ENCODE results near the gene CXorf38.
A peak's percentile ranks its signal among the peaks of the same experiment; 100 is the strongest.
"Not testable (repeated sequence)": the region's sequence is repeated elsewhere in the genome, so short reads cannot be mapped to it uniquely, and the experiment has no call there.

CXorf38 gene

DNA sequence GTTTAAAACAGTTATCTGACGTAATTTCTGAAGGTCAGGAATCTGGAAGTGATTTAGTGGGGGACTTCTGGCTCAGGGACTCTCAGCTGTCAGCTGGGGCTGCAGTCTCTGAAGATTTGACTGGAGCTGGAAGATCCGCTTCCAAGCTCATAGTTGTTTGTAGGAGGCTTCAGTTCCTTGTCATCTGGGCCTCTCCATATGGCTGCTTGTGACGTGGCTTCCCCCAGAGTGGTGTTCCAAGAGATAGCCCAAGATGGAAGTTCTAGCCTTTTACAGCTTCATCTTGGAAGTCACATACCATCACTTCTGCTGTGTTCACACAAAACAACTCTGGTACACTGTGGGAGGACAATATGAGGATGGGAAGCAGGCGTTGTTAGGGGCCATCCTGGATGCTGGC is 22.1 kb downstream of the CXorf38 start:
- no peak for DNase-seq

DNA sequence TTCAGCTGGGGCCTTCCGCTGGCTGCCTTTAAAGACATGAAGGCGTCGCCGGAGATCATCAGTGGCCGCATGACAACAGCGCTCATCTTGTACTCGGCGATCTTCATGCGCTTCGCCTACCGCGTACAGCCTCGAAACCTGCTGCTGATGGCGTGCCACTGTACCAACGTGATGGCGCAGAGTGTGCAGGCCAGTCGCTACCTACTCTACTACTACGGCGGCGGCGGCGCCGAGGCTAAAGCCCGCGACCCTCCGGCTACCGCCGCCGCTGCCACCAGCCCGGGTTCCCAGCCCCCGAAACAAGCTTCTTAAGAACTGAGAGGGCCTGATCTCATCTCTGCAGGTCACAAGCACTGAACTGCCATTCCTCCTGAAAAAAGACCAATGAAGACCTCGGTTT is 23.7 kb downstream of the CXorf38 start:
- DNase-seq = no peak

DNA sequence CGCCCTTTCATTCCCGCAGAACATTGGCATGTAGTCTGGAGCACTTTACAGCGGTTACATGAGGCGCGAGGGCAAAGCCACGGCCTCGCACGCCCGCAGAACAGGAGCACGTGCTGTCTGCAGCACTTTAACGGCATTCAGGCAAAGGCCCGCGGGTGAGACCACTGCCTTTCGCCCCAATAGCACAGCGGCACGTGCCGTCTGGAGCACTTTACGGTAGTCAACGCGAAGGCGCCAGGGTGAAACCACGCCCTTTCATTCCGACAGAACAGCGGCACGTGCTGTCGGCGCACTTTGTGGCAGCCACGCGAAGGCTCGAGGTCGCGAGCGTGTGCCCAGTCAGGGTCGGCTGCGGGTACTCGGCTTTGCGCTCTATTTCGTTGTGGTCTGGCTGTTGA is 24.2 kb downstream of the CXorf38 start, which contains the start of gene MPC1L:
Gene MPC1L, plus strand, starts transcription at position 290 of the 398 bp plus-strand sequence. CDS start 138 bp downstream, outside the sequence.
- DNase-seq = no peak

DNA sequence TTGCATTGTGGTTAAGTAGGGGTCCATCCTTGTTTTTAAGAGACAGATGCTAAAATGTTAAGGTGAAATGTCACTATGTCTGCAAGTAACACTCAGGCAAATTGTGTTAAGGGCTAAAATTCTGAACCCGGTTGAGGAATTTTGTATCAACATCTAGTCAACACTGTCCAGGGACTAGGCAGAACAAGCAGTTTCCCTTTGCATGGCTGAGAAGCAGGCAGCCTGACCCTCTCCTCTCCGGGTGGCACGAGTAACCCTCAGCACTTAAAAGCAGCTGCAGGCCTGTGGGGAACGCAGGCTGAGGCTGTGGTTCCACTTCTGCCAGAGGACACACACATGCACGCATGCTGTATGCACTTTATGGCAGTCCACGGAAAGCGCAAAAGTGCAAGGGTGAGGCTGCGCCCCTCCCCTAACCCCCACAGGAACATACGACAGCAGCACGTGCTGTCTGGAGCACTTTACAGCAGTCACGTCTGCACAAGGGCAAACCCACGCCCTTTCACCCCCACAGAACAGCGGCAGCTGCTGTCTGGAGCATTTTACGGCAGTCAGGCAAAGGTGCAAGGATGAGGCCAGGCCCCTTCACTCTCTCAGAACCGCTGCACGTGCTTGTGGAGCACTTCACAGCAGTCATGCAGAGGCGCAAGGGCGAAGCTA is 24.8 kb downstream of the CXorf38 start:
- DNase-seq = no peak

DNA sequence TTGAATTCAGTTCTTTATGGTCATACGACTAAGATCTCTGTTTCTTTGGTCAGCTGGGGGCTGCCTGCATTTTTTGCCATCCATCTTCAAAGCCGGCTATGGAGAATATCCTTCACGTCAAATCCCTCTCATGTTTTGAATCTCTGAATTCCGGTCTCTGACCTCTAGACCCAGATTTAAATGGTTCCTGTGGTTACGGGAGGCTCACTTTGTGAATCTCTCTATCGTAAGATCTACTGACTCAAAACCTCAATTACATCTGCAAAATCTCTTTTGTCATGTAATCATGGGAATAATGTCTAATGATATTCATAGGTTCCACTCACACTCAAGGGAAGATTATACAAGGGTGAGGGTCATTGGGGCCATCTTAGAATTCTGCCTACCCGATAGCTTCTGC is 29.8 kb downstream of the CXorf38 start:
- DNase-seq = no peak

DNA sequence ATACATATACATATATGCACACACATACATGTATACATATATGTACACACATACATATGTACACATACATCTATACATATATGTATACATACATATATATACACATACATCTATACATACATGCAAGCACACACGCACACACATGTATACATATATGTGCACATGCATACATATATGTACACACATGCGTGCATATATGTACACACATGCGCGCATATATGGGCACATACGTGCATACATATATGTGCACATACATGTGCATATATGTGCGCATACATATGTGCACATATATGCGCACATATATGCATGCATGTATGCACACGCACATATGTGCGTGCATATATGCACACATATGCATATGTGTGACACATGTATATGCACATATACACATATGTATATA is 31.4 kb downstream of the CXorf38 start:
- no peak for DNase-seq

DNA sequence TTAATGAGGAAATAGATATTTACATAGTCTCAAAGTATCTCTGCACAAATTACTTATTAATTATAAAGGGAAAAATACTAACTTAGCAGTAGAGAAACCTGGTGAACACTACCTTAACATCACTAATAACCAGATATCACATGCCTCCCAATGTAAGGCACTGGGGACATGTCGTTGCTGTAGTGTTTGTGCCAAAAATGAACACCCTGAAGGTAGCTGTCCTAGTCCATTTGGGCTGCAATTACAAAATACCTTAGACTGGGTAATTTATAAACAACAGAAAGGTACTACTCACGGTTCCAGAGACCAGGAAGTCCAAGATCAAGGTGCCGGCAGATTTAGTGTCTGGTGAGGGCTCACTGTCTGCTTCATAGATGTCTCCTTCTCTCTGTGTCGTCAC is 34.9 kb downstream of the CXorf38 start:
- no peak for DNase-seq

DNA sequence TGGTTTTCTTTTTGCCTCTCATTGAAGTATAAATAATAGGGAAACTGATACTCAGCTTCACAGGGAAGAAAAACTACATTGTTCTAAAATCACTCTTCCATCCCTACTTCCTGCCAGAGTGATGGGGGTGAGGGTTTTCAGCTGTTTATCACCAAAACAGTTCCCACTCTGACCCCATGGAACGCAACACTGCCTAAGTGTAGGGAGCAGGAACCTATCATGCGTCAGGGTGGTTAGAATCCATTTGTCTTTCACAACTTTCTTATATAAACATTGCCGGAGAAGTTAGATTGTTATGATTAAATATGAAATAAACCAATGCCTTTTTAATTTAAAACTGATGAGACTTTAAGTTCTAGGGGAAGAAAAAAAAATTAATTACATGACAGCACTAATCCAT is 40.0 kb downstream of the CXorf38 start:
- DNase-seq = no peak

DNA sequence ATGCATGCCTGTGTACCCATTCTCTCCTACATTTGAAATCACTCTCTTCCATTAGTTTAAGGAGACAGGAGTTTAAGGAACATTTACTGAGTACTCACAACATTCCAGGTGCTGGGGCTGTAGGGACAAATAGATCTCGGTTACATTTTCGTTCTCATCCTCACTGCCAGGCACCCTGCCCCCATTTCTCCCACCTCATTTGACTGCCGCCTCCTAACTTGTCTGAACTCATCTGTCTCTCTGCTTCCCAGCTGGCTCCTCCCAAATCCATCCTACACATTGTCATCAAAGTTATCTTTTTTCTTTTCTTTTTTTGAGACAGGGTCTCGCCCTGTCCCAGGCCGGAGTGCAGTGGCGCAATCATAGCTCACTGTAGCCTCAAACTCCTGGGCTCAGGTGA is 43.9 kb downstream of the CXorf38 start:
- DNase-seq = no peak

DNA sequence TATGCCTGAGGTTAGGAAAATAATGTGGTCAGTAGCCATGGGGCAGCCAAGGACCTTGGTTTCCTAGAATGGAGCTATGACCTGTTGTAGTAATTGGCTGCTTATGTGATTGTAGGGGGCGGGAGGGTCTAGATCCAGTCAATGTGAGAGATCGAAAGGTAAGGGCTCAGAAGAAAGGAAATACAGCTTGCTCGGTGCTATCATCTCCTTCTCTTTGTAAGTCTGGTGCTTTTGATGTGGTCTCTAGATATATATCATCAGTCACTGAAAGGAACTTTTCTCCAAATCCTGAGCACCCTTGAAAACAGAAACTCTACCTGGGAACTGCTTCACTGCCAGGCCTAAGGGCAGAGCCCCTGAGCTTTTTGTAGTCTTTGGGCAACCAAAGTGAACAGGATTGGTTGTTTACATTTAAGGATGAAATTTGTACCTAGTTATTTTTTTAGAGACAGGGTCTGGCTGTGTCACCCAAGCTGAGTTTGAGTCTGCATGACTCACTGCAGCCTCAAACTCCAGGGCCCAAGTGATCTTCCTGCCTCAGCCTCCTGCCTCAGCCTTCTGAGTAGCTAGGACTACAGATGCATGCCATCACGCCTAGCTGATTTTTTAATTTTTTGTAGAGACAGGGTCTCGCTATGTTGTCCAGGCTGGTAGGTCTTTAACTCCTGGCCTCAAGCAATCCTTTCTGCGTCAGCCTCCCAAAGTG is 57.6 kb downstream of the CXorf38 start:
- not testable (repeated sequence) for DNase-seq

DNA sequence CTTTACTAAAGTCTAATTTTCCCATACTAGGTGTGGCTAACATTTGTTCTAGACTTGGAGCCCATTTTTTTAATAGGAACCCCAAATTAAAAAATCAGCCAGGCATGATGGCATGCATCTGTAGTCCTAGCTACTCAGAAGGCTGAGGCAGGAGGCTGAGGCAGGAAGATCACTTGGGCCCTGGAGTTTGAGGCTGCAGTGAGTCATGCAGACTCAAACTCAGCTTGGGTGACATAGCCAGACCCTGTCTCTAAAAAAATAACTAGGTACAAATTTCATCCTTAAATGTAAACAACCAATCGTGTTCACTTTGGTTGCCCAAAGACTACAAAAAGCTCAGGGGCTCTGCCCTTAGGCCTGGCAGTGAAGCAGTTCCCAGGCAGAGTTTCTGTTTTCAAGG is 59.7 kb downstream of the CXorf38 start:
- DNase-seq = not testable (repeated sequence)

DNA sequence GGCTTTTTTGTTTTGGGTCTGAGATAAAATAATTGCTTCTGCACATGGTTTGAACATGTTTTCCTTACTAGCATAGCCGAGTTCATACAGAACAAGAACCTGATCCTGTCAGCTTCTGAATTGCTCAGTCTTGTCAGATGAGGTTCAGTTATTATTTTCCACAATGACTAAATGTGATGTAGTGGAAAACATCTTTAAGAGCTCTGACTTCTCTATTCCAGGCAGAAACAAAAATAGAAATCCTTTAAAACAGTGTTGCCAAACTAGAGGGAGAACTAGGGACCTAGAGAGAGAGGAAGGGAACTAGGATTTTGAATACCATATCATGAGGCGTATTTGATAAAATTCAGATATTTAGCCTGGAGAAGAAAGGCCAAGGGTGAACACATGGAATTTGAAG is 64.5 kb downstream of the CXorf38 start:
- no peak for DNase-seq

DNA sequence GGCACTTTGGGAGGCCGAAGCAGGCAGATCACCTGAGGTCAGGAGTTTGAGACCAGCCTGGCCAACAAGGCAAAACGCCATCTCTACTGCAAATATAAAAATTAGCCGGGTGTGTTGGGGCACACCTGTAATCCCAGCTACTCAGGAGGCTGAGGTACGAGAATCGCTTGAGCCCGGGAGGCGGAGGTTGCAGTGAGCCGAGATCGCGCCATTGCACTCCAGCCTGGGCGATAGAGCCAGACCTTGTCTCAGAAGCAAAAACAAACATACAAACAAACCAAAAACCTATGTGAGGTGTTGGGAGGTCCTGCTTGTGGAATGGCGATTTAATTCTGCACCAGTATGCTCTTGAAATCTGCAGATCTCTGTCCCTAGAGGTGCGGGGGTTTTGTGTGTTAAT is 65.2 kb downstream of the CXorf38 start:
- DNase-seq = not testable (repeated sequence)

DNA sequence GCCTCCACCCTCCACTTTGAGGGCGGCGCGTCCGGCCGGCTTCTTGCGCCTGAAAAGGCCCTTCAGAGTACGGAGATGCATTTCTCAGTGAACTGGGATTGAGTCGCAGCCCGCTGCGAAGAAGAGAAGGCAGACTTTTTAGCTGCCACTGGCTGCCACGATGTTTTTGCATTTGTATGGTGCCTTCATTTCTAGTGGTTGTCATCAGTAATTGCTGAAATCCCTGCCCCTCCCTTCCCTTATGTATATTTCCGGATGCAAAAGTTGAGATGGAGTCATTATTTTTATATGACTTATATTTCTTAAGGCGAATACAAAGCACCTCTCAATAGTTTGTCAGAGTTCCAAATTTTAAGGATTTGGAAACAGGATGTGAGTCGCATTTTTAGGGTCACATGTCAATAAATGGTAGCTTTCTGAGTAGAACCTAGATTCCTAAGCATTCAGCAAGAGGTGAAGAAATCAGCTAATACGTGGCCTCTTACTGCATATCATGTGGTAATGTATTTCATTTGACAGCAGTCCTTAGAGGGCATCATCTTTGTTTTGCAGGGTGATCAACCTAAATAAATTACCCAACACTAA is 65.9 kb downstream of the CXorf38 start:
- no peak for DNase-seq

DNA sequence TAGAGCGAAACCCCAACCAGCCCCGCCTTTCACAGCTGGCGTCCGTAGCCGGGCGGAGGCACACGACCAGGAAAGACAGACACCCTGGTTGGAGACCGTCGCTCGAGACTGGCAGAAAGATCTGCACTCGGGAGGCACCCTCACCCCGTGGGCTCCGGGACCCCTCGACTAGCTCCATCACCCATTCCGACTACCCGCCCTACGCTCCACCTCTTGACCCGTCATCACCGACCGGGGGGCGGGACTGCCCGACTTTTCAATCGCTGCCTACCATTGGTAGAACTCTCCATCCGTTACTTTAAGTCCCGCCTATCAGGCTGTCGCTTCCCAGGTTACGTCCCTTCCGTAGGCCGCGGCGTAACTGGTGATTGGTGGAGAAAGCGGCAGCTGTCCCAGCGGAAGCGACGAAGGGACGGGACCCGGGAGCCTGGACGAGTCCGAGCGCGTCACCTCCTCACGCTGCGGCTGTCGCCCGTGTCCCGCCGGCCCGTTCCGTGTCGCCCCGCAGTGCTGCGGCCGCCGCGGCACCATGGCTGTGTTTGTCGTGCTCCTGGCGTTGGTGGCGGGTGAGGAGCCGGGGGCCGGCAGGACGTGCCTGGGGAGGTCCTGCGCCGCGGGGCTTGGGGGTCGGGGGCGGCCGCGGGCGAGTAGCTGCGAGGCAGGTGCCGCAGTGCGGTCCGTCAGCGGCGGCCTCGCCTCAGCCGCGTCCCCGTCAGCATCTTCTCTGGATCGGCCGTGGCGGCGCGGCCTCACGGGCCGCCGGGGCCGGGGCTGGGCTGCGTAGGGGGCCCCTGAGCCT is 66.6 kb downstream of the CXorf38 start, which contains the start of gene ATP6AP2:
Gene ATP6AP2, plus strand, starts transcription at position 434 of the 799 bp plus-strand sequence. Its CDS starts 96 bp downstream, at position 530.
- DNase-seq = peak; percentile 96

DNA sequence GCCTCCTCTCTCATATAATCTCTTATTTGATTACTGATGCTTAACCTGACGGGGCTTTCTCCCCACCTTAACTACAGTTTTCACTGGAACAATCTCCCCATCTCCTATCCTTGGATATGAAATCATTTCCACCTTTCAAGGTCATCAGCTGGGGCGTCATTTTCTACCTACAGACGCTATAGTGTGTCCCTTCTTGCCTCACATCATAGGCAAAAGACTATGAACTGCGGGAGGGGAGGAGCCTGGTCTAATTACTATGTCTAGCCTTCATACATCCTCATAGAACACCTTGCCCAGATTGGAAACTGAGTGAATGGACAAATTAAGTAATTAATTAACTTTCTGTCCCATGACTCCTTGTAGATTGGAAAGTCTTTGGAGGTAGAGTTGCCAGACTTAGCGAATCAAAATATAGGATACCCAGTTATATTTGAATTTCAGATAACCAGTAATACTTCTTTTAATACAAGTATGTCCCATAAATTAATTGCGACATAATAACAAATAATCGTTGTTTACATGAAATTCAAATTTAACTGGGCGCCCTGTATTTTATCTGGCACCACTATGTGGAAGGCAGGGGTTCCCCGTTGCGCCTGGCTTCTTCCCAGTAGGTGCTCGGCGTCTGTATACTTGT is 67.3 kb downstream of the CXorf38 start:
- DNase-seq = no peak

DNA sequence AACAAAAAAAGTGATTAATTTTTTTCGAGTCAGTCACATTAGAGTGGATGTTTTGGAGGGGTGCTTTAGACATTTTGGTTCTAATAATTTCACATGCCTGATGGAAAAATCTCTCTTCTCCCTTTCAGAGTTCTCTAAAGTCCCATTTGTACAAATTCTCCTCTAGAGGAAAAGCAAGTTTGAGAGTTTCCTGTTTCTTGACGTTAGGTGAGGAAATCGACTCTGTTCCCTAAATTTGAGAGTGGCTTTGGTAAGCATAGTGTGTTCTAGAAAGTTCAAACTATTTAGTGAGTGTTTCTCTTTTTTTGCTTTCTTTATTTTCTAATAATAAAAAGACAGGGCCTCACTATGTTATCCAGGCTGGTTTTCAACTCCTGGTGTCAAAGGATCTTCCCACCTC is 68.2 kb downstream of the CXorf38 start:
- no peak for DNase-seq

DNA sequence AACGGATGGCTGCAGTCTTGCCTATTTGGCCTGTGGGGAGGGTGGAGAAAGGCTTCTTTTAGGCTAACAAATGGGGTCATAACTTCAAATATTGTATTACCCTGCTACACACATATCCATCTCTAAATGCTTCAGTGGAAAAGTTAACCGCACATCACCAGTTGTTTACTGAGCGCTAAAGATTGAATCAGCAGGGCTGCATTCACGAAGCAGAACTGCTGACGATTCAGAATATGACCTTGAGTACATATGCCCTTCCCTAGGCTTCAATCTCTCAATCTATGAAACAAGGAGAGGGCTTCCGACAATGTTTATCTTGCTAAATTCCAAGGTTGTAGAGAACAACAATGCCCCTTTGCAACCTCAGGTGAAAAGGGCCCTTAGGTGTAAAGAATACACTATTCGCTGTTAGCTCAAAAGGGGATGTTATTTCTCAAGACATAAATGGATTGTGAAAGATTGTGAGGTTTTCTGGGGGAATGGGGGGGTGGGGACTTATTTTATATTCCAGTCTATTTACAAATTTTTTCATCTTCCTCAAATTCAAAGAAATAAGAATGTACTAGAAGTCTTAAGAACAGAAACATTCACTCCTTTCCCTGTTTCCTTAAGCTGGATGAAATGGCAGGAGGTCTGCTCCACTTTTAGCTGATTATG is 69.2 kb downstream of the CXorf38 start:
- DNase-seq = no peak
